Esophagus squamous epithelium (tissue), 4 donors: ENCODE measurements around the gene CTNS.

Source experiments
- POLR2A ChIP-seq, 4 donors: fragments of 450-650 bp; IDR thresholded peaks; one replicate each; pipeline ENCODE4 v1.6.1; 2017; ENCODE audit warnings: antibody characterized with exemption in 4 of 4, mild to moderate bottlenecking in 4 of 4, moderate library complexity in 3 of 4
- TF ChIP-seq, protein P1 (sequence below), 6 experiments: fragments of 450-650 bp in 4 of 6; fragments of 200-600 bp in 2 of 6; sonication (generic) in 2 of 6; IDR thresholded peaks; one replicate each; pipeline ENCODE4 v1.5.1; 2016 to 2019; ENCODE audit warnings: antibody characterized with exemption in 6 of 6, mild to moderate bottlenecking in 4 of 6, moderate library complexity in 4 of 6

DNA sequence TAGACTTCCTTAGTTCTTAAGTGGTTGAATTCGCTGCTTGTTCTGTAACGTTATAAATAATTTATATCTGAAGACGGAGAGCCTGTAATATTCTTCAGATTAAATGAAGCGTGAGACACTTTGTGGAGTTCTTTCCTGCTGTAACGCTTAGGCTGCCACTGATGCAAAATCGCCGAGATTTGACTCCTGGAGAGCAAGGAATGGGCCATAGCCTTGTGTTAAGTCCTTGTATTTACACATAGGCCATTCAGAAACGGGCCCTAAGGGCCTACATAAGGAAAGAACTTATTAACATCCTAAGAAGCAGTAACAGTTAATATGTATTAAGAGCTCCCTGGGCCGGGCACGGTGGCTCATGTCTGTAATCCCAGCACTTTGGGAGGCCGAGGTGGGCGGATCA lies 33.0 kb downstream of the CTNS start:
- TF ChIP-seq, protein P1, sequence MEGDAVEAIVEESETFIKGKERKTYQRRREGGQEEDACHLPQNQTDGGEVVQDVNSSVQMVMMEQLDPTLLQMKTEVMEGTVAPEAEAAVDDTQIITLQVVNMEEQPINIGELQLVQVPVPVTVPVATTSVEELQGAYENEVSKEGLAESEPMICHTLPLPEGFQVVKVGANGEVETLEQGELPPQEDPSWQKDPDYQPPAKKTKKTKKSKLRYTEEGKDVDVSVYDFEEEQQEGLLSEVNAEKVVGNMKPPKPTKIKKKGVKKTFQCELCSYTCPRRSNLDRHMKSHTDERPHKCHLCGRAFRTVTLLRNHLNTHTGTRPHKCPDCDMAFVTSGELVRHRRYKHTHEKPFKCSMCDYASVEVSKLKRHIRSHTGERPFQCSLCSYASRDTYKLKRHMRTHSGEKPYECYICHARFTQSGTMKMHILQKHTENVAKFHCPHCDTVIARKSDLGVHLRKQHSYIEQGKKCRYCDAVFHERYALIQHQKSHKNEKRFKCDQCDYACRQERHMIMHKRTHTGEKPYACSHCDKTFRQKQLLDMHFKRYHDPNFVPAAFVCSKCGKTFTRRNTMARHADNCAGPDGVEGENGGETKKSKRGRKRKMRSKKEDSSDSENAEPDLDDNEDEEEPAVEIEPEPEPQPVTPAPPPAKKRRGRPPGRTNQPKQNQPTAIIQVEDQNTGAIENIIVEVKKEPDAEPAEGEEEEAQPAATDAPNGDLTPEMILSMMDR (IDR thresholded peaks at IDR 0.05), result no peak
- no peak for TF ChIP-seq POLR2A (IDR thresholded peaks at IDR 0.05)
